NCI-H146 (cell line): Measurements from ENCODE around the gene WDR43.
A peak's percentile ranks its signal among the peaks of the same experiment; 100 is the strongest.

Source experiments
- DNase-seq: peaks from one replicate; lab custom pipeline; 2025; lab: John Stamatoyannopoulos, UW

WDR43 gene

GRCh38 chr2:28993206-28993960, 98.9 kb downstream of the WDR43 start:
- peak; percentile 26 for DNase-seq

- no peak for DNase-seq
Observed at GRCh38 chr2:28994074-28994473, 99.6 kb downstream of the WDR43 start.

GRCh38 chr2:28994679-28995078, 100.2 kb downstream of the WDR43 start:
- DNase-seq = no peak

GRCh38 chr2:28995765-28996750, 101.6 kb downstream of the WDR43 start:
- no peak for DNase-seq

- peak; percentile 30 for DNase-seq
Observed at GRCh38 chr2:28997237-28997846, 102.9 kb downstream of the WDR43 start.
